Natural killer cell (primary cell): Measurements from ENCODE around the gene KCTD17. TPM values are rescaled to one million over a fixed set of nuclear protein-coding genes. Genes with fewer than 3 reads are reported as not detected.

ENCODE experiments used
- ATAC-seq, 3 donors: fragments of 150-1000 bp in 2 of 3; fragments of 200-7000 bp in 1 of 3; cut with Tn5 transposase; 1 replicate in 1 of 3; 2 replicates in 2 of 3; pipeline ENCODE4 v1.10.0; 2021; ENCODE audit warnings: mild to moderate bottlenecking in 2 of 3, moderate library complexity in 2 of 3
- DNase-seq, 2 donors: peaks; one replicate each; pipeline versions ENCODE4 v3.0.0 to v3.0.0-alpha.2; 2013 to 2021; ENCODE audit warnings: mixed read lengths in 1 of 2
- H3K27ac ChIP-seq: one replicate; pipeline ENCODE4 v1.5.1; 2013; ENCODE audit warnings: mild to moderate bottlenecking, low read length
- H3K27me3 ChIP-seq: one replicate; pipeline ENCODE4 v1.6.1; 2013; ENCODE audit warnings: low read length; ENCODE audit not compliant: control insufficient read depth, insufficient read depth
- H3K36me3 ChIP-seq: one replicate; pipeline ENCODE4 v1.6.1; 2013; ENCODE audit warnings: low read length; ENCODE audit not compliant: control insufficient read depth, insufficient read depth
- H3K4me1 ChIP-seq: one replicate; pipeline ENCODE4 v1.6.1; 2013; ENCODE audit warnings: low read length; ENCODE audit not compliant: control insufficient read depth, insufficient read depth
- H3K4me3 ChIP-seq: one replicate; pipeline ENCODE4 v1.5.1; 2013; ENCODE audit warnings: low read length
- H3K9me3 ChIP-seq: one replicate; pipeline ENCODE4 v1.6.1; 2013; ENCODE audit warnings: low read length; ENCODE audit not compliant: control insufficient read depth, insufficient read depth
- H3K27ac Mint-ChIP-seq, 2 donors: one replicate each; pipeline ENCODE4 v1.8.0; 2022; ENCODE audit warnings: mild to moderate bottlenecking in 2 of 2, mixed read lengths in 2 of 2, moderate library complexity in 1 of 2
- H3K27me3 Mint-ChIP-seq, 2 donors: one replicate each; pipeline ENCODE4 v1.8.0; 2022; ENCODE audit warnings: low read depth in 2 of 2, mixed read lengths in 2 of 2
- H3K36me3 Mint-ChIP-seq: one replicate; pipeline ENCODE4 v1.8.0; 2022; ENCODE audit warnings: mixed read lengths
- H3K4me1 Mint-ChIP-seq, 2 donors: one replicate each; pipeline ENCODE4 v1.8.0; 2022; ENCODE audit warnings: mixed read lengths in 2 of 2
- H3K4me3 Mint-ChIP-seq: one replicate; pipeline ENCODE4 v1.8.0; 2022; ENCODE audit warnings: mild to moderate bottlenecking, moderate library complexity, mixed read lengths
- H3K9me3 Mint-ChIP-seq, 2 donors: one replicate each; pipeline ENCODE4 v1.8.0; 2022; ENCODE audit warnings: mixed read lengths in 2 of 2
- WGBS: methylation state at CpG from one replicate; pipeline ENCODE4 v1.1.7; 2013; ENCODE audit warnings: missing lambda C conversion rate; ENCODE audit not compliant: insufficient coverage; 5-methylcytosine and 5-hydroxymethylcytosine counted together
- intact Hi-C: fragments of 100-400 bp; cut with micrococcal nuclease; formaldehyde crosslinking; loops from one replicate; pipeline ENCODE4 v1.14.2; 2022
- total RNA-seq, 4 donors: library from RNA; stranded (reverse); fragments of 120-200 nt in 1 of 4; gene quantifications; one replicate each; pipeline versions ENCODE4 v1.2.3 to v1.2.4, GENCODE V29; 2013 to 2022
- TF ChIP-seq, protein P1 (sequence below): fragments of 200-600 bp; IDR thresholded peaks from one replicate; pipeline ENCODE4 v1.8.0; 2022; ENCODE audit warnings: antibody characterized with exemption

Gene KCTD17
- total RNA-seq, 3 donors from 2014 or later (not counting 1 experiment from before 2014, with no cell fraction given) = 21.3 to 29.4 (median 22.9) TPM

DNA sequence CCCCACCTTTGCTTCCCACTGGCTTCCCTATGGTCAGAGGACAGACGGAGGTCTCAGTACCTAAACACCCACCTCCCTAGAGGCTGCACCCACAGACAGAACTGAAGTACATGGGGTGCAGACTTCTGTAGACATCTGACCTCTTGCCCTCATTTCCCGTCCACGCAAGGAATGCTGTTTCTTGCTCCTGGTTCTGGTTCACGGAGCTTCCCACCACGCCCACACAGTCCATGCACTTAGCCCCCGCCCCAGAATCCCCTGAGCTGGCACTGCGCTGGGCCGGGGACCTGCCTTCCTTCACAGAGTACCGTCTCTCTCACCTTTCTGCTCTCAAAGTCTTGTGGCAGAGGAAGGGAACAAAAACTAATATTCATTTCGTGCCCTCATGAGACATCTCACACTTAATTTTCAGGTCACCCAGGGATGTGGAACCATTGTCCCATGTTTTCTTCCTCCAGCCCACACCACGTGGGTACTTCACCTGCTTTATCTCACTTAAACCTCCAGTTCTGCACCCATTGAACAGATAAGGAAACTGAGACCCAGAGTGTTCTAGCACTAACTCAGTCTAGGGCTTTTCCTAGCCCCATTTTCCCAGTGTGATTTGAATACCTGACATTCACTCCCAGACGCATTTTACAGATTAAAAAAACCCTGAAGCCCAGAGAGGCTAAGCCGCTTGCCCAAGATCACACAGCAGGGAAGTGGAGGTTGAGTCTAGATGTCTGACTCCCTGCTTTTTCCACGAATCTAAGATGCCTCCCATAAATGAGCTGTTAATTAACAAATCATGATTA is 52.3 kb downstream of the KCTD17 start:
- Mint-ChIP-seq H3K27me3 (no peaks in the 10 kb centered on the region), H3K4me3 (no peak overlapping the region), H3K27ac (no peak overlapping the region), H3K9me3 (no peaks in the 10 kb centered on the region), H3K4me1 (peaks cover 4 to 19% of the 10 kb centered on the region in 2 donors), H3K36me3 (no peaks in the 10 kb centered on the region)
- Histone ChIP-seq H3K27ac (no peak overlapping the region), H3K9me3 (no peaks in the 10 kb centered on the region), H3K4me1 (peaks cover 14% of the 10 kb centered on the region), H3K36me3 (no peaks in the 10 kb centered on the region), H3K4me3 (no peak overlapping the region), H3K27me3 (no peaks in the 10 kb centered on the region)
- no peak for DNase-seq
- 81% methylated on average over 14 of the region's 14 CpGs for WGBS
- TF ChIP-seq, protein P1, sequence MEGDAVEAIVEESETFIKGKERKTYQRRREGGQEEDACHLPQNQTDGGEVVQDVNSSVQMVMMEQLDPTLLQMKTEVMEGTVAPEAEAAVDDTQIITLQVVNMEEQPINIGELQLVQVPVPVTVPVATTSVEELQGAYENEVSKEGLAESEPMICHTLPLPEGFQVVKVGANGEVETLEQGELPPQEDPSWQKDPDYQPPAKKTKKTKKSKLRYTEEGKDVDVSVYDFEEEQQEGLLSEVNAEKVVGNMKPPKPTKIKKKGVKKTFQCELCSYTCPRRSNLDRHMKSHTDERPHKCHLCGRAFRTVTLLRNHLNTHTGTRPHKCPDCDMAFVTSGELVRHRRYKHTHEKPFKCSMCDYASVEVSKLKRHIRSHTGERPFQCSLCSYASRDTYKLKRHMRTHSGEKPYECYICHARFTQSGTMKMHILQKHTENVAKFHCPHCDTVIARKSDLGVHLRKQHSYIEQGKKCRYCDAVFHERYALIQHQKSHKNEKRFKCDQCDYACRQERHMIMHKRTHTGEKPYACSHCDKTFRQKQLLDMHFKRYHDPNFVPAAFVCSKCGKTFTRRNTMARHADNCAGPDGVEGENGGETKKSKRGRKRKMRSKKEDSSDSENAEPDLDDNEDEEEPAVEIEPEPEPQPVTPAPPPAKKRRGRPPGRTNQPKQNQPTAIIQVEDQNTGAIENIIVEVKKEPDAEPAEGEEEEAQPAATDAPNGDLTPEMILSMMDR = no peak
- intact Hi-C loops = no loop called here
- no peak for ATAC-seq

DNA sequence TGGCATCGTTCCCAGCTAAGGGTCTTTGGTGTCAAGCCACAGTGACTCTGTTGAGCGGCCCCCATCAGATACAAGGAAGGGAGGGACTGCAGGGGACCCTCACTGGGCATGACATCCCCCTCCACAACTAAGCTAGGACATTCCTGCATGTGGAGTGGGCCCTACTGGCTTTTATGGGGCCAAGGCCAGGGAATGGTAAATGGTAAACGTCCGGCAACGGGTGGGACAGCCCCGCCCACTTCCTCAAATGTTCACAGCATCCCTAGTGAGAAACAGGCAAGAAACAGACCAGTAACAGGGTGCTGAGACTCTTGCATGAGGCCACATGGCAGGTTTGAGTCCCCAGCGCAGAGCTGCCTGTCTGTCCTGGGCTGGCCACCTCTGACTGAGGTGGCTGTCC is 53.6 kb downstream of the KCTD17 start:
- H3K4me1 ChIP-seq = peaks cover 10% of the 10 kb centered on the region
- Mint-ChIP-seq H3K4me1 (peaks cover 0 to 11% of the 10 kb centered on the region in 2 donors), H3K27ac (no peak overlapping the region), H3K9me3 (no peaks in the 10 kb centered on the region), H3K4me3 (no peak overlapping the region), H3K36me3 (no peaks in the 10 kb centered on the region), H3K27me3 (no peaks in the 10 kb centered on the region)
- intact Hi-C loops = no loop called here
- no peaks in the 10 kb centered on the region for H3K27me3 ChIP-seq
- H3K4me3 ChIP-seq = no peak overlapping the region
- H3K36me3 ChIP-seq = no peaks in the 10 kb centered on the region
- no peak for DNase-seq
- TF ChIP-seq, protein P1 = no peak
- WGBS = 36% methylated on average over 7 of the region's 7 CpGs
- peak in 1 of 3 donors; percentile 41 for ATAC-seq
- no peak overlapping the region for H3K27ac ChIP-seq
- H3K9me3 ChIP-seq = no peaks in the 10 kb centered on the region

DNA sequence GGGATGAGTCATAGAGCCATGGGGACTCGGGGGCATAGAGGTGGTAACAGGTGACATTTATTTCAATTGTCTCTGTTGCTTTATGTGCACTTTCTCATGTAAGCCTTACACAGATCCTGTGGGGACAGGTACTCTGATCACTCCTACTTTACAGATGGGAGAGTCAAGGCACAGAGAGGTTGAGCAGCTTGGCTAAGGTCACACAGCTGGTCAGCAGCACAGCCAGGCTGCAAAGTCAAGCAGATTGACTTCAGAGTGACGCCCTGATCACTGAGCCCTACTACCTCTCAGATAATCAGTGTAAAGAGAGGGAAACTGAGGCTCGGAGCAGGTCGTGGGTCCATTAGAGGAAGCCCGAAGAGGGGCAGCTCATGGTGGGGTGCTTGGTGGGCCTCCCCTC is 54.4 kb downstream of the KCTD17 start:
- Mint-ChIP-seq H3K4me3 (no peak overlapping the region), H3K27me3 (no peaks in the 10 kb centered on the region), H3K27ac (no peak overlapping the region), H3K36me3 (no peaks in the 10 kb centered on the region), H3K9me3 (no peaks in the 10 kb centered on the region), H3K4me1 (peaks cover 0 to 11% of the 10 kb centered on the region in 2 donors)
- 86% methylated on average over 4 of the region's 5 CpGs for WGBS
- DNase-seq (no peak), ATAC-seq (no peak)
- H3K4me3 ChIP-seq = no peak overlapping the region
- TF ChIP-seq, protein P1 = no peak
- peaks cover 2% of the 10 kb centered on the region for H3K36me3 ChIP-seq
- no peaks in the 10 kb centered on the region for H3K27me3 ChIP-seq
- no peak overlapping the region for H3K27ac ChIP-seq
- intact Hi-C loops = no loop called here
- no peaks in the 10 kb centered on the region for H3K9me3 ChIP-seq
- peaks cover 10% of the 10 kb centered on the region for H3K4me1 ChIP-seq
